Activated CD4-positive, alpha-beta T cell treated with anti-CD3 and anti-CD28 coated beads, Interleukin-2, amount 50 U/mL, for 1 hour (primary cell): ENCODE measurements around the gene CCDC33.

Experiments used
- DNase-seq: peaks from one replicate; pipeline ENCODE4 v3.0.0-alpha.2; 2020

The CCDC33 gene

DNA sequence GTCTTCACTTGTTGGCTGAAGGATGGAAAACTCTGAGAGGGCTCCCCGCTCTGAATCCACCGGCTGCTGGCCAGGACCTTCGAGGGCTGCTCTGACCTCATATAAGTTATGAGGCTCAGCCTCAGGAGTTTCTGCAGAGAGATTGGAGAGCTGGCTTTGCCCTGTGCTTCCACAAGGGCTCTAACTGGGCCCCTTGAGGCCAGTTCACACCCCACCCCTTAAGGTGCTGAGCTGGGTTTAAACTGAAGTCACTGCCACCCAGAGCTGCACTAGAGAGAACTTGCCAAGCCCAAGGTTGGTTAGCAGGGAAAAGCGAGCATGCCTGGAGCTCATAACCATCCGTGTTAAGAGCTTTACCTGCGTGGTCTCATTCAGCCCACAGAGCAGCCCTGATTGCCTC is 2.8 kb upstream of the CCDC33 start:
- DNase-seq = no peak

DNA sequence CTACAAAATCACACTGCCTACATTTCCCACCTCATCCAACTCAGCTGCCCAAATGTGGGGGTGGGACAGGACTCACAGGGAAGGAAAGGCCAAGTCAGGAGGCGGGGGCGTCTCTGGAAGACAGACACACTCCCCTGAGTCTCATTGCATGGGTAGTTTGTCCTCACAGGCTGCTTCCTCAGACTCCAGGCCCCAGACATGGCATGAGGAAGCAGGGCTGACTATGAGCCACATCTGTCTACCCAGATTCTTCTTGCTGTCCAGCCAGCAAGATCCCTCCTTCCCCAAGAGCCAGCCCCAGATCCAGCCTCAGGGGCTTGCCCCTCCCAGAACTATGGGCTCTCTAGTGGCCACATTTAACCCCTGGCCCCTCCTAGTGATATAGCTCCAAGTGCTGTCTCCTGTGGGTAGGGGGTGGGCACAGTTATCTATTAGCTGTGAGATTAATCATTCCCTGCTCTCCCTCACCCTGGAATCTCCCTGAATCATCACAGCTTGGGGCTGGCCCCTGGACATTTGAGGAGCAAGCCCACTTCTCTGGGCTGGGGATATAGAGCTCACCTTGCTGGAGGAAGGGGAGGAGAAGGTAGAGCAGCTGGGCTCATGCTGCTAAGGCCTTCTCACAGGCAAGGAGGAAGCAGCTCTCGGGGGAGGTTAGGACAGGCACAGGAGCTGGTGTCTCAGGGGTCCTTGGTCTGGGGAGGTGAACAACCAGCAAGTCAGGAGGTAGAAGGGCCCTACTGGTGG is 2.1 kb upstream of the CCDC33 start:
- DNase-seq = no peak

DNA sequence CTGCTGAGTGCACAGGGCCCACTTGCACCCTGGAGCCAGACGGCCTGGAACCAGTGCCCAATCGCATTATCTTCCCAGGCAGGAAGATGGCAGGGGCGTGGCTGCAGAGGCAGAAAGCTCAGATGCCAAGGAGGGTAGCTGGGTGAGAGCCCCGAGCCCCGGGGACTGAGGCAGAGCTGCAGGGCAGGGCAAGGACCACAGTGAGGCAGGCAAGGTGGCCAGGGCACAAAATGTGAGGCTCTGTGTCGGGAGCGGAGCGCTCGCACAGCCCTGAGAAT is 1.6 kb upstream of the CCDC33 start:
- DNase-seq = no peak

DNA sequence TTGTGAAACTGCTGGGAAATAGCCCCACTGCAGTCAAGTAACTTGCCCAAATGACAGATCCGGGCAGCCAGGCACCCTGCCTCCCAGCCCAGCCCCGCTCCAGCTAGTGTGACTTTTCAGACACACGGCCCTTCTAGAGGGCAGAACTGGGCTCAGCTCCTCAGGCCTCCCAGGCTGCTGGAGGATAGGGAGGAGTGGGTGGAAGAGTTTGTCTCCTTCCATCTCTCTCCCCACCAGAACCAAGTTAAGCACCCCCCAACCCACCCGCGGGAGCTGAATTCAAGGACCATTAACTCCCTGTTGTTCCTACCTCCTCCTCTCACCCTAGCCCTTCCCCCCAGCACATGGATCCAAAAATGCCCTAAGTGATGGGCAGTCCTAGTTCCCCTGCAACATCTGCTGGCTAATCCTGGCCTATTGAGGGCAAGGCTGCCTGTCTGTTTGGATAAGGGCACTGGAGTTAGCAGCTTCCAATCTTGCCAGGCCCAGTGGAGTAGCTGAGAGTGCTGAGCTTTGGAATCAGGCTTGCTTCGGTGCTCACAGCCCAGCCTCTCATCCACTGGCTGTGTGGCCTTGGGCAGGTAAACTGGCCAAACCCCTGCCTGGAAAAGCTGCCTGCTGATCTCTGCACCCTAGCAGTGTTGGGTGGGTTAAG is 3.1 kb downstream of the CCDC33 start:
- DNase-seq = no peak

DNA sequence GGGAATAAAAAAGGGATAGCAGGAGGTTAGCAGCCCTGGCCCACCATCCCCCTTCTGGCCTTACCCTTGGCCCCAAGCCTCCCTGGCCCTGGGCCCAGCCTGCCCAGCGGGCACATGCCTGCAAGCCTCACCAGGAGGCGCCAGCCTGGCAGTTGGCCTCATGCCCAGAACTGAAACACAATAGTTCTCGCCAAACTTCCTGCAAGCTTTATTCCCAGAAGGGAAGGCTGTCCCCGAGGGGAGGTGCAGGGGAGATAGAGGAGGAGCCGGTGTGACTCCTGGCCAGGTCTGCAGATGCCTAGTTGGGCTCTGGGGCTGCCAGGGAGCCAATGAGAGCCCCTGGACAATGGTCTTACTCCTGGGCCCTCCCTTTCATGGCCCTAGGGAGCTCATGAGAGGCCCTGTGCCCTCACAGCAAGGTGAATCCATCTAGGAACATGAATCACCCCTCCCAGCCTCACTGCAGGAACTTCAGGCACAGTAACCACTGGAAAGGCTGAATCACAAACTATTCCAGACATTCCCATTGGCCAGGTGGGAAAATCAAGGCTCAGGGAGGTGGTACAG is 4.0 kb downstream of the CCDC33 start:
- DNase-seq = no peak

DNA sequence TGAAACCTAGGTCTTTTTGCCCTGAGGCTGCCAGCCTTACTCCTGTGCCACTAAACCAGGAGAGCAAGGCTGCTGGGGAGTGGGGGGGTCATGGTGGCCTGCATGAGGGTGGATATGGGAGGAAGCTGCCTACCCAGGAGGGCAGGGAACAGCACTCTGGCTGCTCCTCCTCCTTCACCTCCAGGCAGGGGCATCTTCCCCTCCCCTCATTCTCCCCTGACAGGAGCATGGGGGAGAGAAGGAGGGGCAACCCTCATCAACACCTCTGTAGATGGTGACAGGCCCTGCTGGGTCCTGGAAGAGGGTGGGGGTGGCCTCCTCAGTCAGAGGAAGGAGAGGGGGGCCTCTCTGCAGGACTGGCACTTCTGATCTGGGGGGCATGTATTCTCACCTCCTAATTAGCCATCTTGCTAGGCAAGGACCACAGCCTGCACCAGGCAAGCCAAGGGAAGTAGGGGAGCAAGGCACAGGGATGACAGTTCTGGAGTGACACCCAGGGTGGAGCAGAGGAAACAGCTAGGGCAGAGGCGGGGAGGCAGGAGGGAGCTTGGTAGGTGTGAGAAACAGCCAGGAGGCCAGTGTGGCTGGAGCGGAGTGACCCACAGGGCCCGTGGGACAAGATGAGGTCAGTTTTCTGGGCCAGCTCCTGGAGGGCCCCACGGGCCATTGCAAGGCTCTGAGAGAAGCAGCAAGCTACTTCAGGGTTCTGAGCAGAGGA is 4.9 kb downstream of the CCDC33 start:
- DNase-seq = no peak

DNA sequence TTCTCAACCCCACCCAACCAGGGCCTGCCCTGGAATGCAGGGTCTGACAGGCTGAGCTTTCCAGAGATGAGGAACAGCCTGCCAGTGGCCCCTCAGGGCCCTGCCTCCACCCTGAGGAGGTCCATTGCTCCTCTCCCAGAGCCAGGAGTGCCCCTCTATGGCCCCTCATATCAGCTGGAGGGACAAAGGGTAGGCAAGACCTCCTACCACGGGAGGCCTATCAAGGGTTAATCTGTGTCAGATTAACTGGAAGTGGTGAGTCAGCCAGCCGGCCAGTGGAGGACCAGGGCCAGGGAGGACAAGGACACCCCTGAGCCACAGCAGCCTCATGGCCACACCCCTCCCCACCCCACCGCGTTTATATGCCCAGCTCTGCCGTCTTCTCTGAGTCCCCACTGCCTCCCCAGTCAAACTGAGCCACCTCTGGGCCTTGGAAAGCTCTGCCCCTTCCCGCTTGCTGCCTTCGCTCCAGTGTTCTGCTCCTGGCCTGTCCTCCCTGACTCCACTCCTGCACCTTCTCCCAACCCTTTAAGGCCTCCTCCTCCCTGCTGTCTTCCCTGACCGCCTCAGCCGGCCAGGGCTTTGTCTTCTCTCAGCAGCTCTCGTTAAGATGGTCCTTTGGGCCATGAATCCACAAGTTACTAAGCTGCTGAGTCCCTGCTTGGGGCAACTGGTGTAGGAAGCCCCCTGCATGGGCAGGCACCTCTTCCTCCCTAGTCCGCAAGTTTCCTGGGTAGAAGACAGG is 6.5 kb downstream of the CCDC33 start:
- no peak for DNase-seq

DNA sequence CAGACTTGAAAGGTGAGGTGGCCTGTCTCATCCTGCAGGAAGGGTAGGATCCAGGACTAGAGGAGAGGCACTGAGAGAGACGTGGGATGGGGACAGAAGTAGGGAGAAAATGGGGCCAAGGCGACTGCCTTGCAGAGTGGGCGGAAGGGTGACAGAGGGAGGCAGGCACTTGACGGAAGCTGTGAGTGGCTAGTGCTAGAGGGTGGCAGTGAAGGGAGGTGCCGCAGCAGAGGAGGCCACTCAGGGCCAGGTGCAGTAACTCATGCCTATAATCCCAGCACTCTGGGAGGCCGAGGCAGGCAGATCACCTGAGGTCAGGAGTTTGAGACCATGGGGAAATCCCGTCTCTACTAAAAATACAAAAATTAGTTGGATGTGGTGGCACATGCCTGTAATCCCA is 7.3 kb downstream of the CCDC33 start:
- DNase-seq = no peak

DNA sequence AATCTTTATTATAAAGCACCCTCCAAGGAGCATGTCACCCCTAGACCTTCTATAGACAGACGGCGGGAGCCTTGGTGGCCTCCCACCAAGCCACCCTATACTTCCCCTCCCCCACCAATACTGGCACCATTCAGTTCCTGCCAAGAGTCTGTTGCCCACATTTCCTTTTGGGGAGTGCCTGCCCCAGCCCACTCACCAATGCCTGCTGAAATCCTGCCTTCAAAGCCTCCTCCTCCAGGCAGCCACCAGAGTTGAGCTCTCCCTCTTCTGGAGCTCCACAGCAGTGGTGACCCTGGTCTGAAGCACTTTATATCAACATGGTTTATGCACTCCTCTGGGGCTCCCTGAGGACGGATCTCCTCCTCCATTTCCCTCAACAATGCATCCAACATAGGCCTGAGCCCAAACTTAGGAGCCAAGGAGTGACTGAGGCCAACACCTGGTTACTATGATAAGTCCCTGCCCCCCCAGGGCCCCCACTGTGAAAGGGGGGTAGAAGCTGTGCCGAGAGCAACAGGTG is 8.8 kb downstream of the CCDC33 start:
- no peak for DNase-seq

DNA sequence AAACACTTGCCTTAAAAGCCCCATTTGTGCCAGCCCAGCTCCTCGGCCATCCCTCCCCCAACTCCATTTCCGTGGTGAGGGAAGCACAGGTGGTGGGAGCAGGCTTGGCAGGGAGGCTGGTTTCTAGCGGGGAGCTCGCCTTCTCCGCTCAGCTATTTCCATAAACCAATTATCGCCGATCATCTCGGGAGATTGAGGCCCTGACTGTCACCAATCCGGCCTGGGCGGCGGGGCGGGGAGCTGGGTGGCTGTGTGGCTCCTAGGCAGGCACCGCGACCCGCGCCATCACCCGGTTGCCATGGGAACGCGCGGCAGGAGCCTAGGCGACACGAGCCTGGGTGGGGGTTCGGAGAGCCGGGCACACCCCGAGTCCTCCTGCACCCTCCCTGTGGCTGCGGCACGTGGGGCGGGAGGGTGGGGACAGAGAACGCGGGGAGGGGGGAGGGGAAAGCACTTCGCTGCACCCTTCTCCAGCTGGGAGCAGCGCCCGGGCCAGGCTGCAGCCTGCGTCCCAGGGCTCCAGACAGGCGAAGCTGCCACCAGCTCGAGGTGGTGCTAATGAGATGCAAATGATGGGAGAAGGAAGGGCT is 9.3 kb downstream of the CCDC33 start:
- no peak for DNase-seq

DNA sequence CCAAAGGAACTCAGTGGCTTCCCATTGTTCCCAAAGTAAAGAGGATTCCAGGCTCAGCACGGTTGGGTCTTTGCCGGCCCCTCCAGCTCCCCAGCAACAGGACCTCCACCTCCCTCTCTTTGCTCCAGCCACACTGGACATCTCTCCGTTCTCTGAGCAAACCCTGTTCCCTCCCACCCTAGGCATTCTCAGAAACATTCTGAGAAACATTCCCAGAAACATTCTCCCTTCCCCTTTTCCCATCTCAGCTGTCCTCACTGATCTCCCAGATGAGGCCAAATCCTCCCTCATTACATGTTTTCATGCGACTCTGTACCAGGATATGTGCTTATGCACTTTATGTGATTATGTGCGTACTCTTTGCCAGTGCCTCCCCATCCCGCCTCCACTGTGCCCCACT is 14.1 kb downstream of the CCDC33 start:
- no peak for DNase-seq

DNA sequence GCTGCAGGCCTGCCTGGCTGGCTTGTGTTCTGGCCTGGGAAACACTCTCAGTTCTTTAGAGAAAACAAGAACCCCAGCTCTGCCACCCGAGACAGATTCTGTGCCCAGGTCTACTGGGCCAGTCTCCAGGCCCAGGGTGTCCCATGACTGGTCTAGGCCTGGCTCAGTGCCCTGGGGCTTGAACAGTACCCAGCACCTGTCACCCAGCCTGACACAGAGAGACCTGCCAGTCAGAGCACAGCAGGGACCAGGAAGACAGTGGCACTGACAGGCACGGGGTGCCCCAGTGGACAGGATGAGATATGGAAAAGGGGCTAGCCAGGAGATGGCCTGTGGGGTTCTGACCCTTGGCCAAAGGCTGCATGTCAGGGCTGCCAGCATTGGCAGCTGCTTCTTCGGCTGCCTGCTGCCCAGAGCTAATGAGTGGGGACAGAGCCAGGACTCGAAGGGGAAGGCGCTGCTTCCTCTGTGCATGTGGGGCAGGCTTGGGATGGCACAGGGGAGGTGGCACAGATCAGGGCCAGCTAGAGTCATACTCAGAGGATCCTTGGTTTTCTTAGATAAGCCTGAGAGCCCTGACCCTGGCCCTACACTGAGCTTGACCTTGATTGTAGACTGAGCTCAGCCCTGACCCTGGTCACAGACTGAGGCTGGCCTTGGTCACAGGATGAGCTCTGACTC is 15.1 kb downstream of the CCDC33 start:
- DNase-seq = no peak

DNA sequence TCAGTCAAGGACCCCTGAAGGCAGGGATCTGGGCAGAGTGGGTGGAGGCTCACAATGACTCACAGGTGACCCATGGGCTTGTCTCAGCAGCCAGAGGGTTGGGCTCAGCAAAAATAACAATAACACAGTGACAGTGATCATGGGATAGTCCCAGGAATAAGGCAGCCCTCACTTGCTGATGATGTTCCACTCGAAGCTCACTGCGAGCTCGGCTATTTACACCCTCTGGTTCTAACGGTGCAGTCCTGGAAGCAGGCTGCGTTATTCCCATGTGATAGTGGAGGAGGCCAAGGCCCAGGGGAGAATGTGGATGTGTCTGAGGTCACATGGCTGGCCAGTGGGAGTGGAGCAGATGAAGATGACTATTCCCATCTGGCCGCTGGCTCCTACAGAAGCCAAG is 16.2 kb downstream of the CCDC33 start:
- DNase-seq = no peak

DNA sequence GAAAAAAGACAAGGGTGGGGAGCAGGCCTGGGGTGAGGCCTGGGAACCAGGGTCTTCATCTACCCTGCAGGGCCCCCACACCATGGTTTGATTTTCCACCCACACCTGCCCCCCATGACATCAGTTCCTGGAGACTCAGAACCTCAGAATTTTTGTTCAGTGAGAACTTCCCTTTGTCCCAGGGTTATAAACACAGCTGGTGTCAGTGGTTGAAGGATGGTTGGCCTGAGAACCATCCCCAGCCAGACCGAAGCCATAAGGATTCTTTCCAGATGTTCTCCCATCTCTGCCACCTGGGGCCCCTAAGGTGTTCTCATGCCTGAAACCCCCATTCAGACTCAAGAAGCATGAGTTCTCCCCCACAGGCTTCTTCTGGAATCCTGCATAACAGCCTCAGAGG is 16.6 kb downstream of the CCDC33 start:
- DNase-seq = no peak

DNA sequence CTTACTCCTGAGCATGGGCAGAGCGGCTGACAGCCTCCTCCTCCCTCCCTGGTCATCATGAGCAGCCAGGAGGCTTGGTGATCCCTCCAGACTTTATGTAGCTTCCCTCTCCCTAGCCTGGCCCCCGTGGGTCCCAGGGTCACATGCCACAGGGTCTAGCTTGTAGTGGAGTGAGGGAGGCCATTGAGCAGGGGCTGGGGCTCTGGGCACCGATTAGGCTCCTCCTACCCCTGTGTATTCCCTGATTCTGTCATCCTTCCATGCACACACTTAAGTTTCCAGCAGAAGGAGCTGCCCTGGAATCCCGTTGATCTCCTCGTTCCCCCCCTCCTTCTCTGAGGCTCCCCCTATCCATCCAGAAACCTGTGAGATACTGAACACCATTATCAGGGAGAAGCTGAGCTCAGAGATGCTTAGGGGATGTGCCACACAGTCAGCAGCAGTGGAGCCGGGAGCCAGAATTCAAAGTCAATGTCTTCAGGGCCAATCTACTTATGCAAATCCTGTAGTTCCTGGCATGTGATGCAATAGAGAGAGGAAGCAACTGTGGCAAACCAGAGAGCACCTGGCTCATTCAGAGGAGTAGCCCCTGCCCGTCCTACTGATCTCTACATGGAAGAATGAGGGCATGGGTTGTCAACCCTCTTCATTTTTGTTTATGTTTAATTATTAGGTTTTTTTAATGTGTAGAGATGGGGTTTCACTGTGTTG is 17.2 kb downstream of the CCDC33 start:
- DNase-seq = no peak

DNA sequence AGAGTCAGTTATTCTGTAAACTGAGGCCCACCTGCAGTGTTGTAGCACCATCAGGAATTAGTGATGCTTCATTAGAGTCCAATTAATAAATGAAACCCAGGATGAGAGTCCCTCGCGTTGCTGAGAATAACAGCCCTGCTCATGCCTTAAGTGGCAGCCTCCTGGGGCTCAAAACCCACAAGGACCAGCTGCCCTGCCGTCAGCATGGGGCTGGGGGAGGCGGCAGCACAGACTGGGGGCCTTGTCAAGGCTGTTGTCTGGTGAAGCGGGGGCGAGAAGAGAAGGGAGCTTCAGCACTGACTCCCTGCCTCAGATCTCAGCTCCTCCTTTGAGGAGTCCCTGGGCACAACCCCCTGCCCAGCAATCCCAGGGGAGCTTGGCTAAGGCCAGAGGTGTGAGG is 21.0 kb downstream of the CCDC33 start:
- no peak for DNase-seq

DNA sequence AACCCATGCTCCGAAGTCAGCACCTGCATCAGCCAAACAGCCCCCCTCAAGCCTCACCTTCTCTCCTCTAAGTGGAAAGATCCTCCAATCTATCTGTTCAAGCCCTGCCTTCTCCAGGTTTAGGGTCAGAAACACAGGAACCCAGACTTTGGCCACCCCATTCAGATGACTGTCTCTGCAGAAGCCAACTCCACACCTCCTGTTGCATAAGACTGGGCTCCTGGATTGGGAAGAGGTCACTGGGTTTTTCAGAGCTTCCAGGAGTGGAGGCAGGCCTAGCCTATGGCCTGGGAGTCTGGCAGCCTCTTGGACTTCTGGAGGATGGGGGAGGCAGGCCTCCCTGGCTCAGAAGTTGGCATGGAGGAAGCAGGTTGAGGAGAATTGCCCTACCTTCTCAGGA is 21.5 kb downstream of the CCDC33 start:
- DNase-seq = no peak

DNA sequence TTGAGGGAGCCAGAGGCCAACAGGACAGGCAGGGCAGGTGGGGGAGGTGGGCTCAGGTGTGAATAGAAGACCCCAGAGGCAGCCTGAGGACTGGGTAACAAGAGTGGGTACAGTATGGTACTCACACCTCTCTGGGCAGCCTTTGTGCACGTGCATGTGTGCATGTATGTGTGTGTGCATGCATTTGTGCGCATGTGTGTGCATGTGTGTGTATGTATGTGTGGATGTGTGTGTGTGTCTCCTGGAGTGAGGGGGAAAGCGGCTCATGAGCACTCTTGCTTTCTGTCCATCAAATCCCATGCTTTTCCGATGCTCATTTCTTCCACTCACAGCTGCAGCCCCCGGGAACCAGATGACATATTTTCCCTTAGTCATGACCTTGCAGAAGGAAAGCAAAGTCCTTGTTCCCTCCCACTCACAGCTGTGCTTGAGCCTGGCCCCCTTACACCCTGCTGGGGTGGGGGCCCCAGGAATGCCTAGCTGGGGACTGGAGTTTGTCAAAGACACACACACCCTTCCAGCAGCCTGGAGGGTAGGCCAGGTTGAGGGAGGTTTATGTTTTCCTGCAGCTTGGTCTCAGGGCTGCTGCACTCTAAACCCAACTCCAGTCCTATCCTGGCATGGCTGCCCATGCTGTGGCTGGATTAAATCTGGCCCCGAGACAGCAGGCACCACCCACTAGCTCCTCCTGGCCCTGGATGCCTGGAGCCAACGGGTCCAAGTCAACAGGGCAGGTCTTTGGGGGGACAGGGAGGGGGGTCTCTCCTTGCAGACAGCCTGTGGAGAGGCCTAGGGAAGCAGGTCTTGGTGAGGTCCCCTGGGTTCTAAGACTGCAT is 22.5 kb downstream of the CCDC33 start:
- no peak for DNase-seq

DNA sequence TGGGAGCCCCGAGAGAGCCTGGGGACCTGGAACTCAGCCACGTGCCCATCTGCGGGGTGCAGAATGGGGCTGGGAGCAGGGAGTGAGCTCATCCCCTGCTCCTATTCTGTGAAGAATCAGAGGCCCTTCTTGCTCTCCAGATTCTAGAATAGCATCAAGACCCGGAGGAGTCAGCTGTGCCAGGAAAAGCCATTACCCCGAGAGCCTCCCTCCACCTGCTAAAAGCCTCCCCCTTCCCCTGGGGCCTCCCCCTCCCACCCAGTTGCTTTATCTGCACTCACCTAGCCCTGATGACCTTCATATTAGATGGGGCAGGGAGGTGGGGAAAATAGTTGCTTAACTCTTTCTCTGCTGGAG is 23.1 kb downstream of the CCDC33 start:
- no peak for DNase-seq

DNA sequence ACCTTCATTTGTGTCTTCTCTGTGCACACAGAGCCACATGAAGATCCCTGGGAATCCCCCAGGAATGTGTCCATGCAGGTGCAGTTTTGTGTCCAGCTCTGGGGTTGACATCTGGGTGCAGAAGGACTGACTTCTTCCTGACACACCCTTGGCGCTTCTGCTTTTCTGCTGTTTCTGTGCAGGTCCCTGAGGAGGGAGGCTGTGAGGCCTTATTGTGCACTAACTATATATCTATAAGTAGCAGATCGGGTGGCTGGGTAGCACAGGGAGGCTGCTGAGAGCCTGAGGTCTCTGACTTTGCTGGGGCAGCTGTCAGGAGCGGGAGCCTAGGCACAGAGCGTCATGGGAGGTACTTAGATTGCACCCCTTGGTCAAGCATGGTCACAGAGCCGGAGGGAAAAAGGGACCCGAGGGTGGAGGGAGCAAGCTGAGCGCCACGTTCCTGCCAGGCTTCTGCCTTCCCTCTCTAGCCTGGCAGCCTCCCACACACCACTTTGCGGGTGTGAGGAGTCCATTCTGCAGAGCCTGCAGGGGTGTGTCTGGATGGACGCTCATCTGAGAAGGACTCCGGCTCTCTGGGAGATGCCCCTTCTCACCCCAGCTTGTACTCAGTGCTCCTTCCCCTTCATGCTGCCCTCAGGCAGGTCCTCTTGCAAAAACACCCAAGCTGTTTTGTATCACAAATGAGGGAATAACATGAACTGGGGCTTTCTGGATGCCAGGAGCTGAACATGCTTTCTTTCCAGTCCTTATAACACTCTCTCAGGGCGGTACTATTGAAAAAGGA is 23.9 kb downstream of the CCDC33 start:
- DNase-seq = no peak
